ENCODE results near the gene WARS2.

The WARS2 gene

GRCh38 chr1:119053917-119054316 lies 86.5 kb downstream of the WARS2 start:
- DNase-seq (ENCODE audit: low read depth) = no peak
- no peak for TF ChIP-seq CTCF (IDR thresholded peaks at IDR 0.05; ENCODE audit: low read depth, low read length, missing control alignments)
- no peak overlapping the region for H3K4me3 ChIP-seq (ENCODE audit: low read depth, low read length)

GRCh38 chr1:119052267-119052666 lies 88.2 kb downstream of the WARS2 start:
- no peak overlapping the region for H3K4me3 ChIP-seq (ENCODE audit: low read depth, low read length)
- DNase-seq (ENCODE audit: low read depth) = no peak
- no peak for TF ChIP-seq CTCF (IDR thresholded peaks at IDR 0.05; ENCODE audit: low read depth, low read length, missing control alignments)

- DNase-seq (ENCODE audit: low read depth) = no peak
- TF ChIP-seq CTCF (IDR thresholded peaks at IDR 0.05; ENCODE audit: low read depth, low read length, missing control alignments) = no peak
- no peak overlapping the region for H3K4me3 ChIP-seq (ENCODE audit: low read depth, low read length)
Measured at GRCh38 chr1:119048624-119049404, 91.6 kb downstream of the WARS2 start.

- H3K4me3 ChIP-seq (ENCODE audit: low read depth, low read length) = no peak overlapping the region
- no peak for DNase-seq (ENCODE audit: low read depth)
- TF ChIP-seq CTCF (IDR thresholded peaks at IDR 0.05; ENCODE audit: low read depth, low read length, missing control alignments) = no peak
Measured at GRCh38 chr1:119046785-119047438, 93.5 kb downstream of the WARS2 start.

GRCh38 chr1:119046429-119046784 lies 94.0 kb downstream of the WARS2 start:
- no peak for TF ChIP-seq CTCF (IDR thresholded peaks at IDR 0.05; ENCODE audit: low read depth, low read length, missing control alignments)
- no peak for DNase-seq (ENCODE audit: low read depth)
- H3K4me3 ChIP-seq (ENCODE audit: low read depth, low read length) = no peak overlapping the region

- DNase-seq (ENCODE audit: low read depth) = no peak
- no peak for TF ChIP-seq CTCF (IDR thresholded peaks at IDR 0.05; ENCODE audit: low read depth, low read length, missing control alignments)
- no peak overlapping the region for H3K4me3 ChIP-seq (ENCODE audit: low read depth, low read length)
Measured at GRCh38 chr1:119045096-119045746, 95.2 kb downstream of the WARS2 start.

All from GM12864 (cell line).